Caco-2 (cell line): ENCODE data around the gene GNA14. TPM values are rescaled to one million over a fixed set of nuclear protein-coding genes. Genes with fewer than 3 reads are reported as not detected.
"Not testable (repeated sequence)": the region's sequence is repeated elsewhere in the genome, so short reads cannot be mapped to it uniquely, and the experiment has no call there.

ENCODE experiments used
- Bru-seq: library from RNA; stranded (reverse); fragments of 400-500 nt; gene quantifications from one replicate; lab custom pipeline; 2021; lab: Mats Ljungman, UMichigan
- BruChase-seq, 2 experiments: library from RNA; stranded (reverse); fragments of 400-500 nt; gene quantifications; one replicate each; lab custom pipeline; 2021; lab: Mats Ljungman, UMichigan
- BruUV-seq: library from RNA; stranded (reverse); fragments of 400-500 nt; replicated peaks from 2 replicates; lab custom pipeline; 2021; lab: Mats Ljungman, UMichigan
- CTCF ChIA-PET: fragments of 300-600 bp; sonication (Branson Sonifier 250); formaldehyde crosslinking; loops from one replicate; lab custom pipeline; 2022; ENCODE audit warnings: antibody characterized with exemption; lab: Charles Lee
- POLR2A ChIA-PET: fragments of 300-600 bp; sonication (Branson Sonifier 250); formaldehyde crosslinking; loops from one replicate; lab custom pipeline; 2022; ENCODE audit warnings: antibody characterized with exemption; lab: Charles Lee
- DNase-seq, 2 experiments: peaks; one replicate each; pipeline versions ENCODE4 v3.0.0 to v3.0.0-alpha.2; 2020 to 2022
- H3K27me3 ChIP-seq: replicated peaks from 2 replicates; pipeline ENCODE4 v1.6.0; 2011; ENCODE audit warnings: low read length; ENCODE audit not compliant: control insufficient read depth, insufficient read depth
- H3K36me3 ChIP-seq: 2 replicates; pipeline ENCODE4 v1.5.1; 2011; ENCODE audit warnings: low read length; ENCODE audit not compliant: control insufficient read depth, insufficient read depth
- H3K4me1 ChIP-seq: fragments of 250-450 bp; sonication (Bioruptor Pico); 2 replicates; pipeline ENCODE4 v1.5.1; 2020; ENCODE audit warnings: mild to moderate bottlenecking
- H3K4me3 ChIP-seq: 2 replicates; pipeline ENCODE4 v1.5.1; 2011; ENCODE audit warnings: low read depth, mild to moderate bottlenecking, control low read depth, low read length
- H3K9me3 ChIP-seq: fragments of 250-450 bp; sonication (Bioruptor Pico); 2 replicates; pipeline ENCODE4 v1.5.1; 2020; ENCODE audit warnings: mild to moderate bottlenecking, moderate library complexity
- H3K27ac Mint-ChIP-seq: one replicate; pipeline ENCODE4 v1.8.0; 2022; ENCODE audit warnings: mixed read lengths; ENCODE audit not compliant: unreplicated experiment
- H3K27me3 Mint-ChIP-seq: one replicate; pipeline ENCODE4 v1.8.0; 2022; ENCODE audit warnings: mixed read lengths; ENCODE audit not compliant: insufficient read depth, unreplicated experiment
- H3K36me3 Mint-ChIP-seq: one replicate; pipeline ENCODE4 v1.8.0; 2022; ENCODE audit warnings: mild to moderate bottlenecking, mixed read lengths; ENCODE audit not compliant: insufficient read depth, unreplicated experiment
- H3K4me1 Mint-ChIP-seq: one replicate; pipeline ENCODE4 v1.8.0; 2022; ENCODE audit warnings: low read depth, mixed read lengths; ENCODE audit not compliant: unreplicated experiment
- H3K4me3 Mint-ChIP-seq: one replicate; pipeline ENCODE4 v1.8.0; 2022; ENCODE audit warnings: mild to moderate bottlenecking, moderate library complexity, mixed read lengths; ENCODE audit not compliant: unreplicated experiment
- H3K9me3 Mint-ChIP-seq: one replicate; pipeline ENCODE4 v1.8.0; 2022; ENCODE audit warnings: mixed read lengths; ENCODE audit not compliant: unreplicated experiment
- intact Hi-C: fragments of 100-400 bp; cut with micrococcal nuclease; formaldehyde crosslinking; loops from one replicate; pipeline ENCODE4 v1.10.0; 2022; ENCODE audit not compliant: unreplicated experiment
- long read RNA-seq: library from polyadenylated mRNA; stranded (forward); transcript quantifications from one replicate; pipeline ENCODE4 v2.0.0, GENCODE V29; 2022
- total RNA-seq: library from RNA; stranded (reverse); gene quantifications from 2 replicates; pipeline ENCODE4 v1.2.3, GENCODE V29; 2022
- TF ChIP-seq, protein P1 (sequence below), 2 experiments: fragments of 200-600 bp in 1 of 2; IDR thresholded peaks; 1 replicate in 1 of 2; 2 replicates in 1 of 2; pipeline versions ENCODE4 v1.5.1 to v1.8.0; 2011 to 2022; ENCODE audit warnings: antibody characterized with exemption in 1 of 2, control low read depth in 1 of 2, inconsistent platforms in 1 of 2, low read depth in 1 of 2, low read length in 1 of 2, mild to moderate bottlenecking in 1 of 2, moderate library complexity in 1 of 2; ENCODE audit not compliant: insufficient read depth in 1 of 2, severe bottlenecking in 1 of 2, unreplicated experiment in 1 of 2

GNA14 gene
- not detected in 2 replicates for total RNA-seq
- Bru-seq, nascent RNA = percentile 14 among the genes with signal in this experiment
- percentile 9 among the genes with signal in this experiment for BruChase-seq, experiment 1, labeled RNA remaining after a 2-hour chase
- percentile 8 among the genes with signal in this experiment for BruChase-seq, experiment 2, labeled RNA remaining after a 6-hour chase
- long read RNA-seq = 0 reads

DNA sequence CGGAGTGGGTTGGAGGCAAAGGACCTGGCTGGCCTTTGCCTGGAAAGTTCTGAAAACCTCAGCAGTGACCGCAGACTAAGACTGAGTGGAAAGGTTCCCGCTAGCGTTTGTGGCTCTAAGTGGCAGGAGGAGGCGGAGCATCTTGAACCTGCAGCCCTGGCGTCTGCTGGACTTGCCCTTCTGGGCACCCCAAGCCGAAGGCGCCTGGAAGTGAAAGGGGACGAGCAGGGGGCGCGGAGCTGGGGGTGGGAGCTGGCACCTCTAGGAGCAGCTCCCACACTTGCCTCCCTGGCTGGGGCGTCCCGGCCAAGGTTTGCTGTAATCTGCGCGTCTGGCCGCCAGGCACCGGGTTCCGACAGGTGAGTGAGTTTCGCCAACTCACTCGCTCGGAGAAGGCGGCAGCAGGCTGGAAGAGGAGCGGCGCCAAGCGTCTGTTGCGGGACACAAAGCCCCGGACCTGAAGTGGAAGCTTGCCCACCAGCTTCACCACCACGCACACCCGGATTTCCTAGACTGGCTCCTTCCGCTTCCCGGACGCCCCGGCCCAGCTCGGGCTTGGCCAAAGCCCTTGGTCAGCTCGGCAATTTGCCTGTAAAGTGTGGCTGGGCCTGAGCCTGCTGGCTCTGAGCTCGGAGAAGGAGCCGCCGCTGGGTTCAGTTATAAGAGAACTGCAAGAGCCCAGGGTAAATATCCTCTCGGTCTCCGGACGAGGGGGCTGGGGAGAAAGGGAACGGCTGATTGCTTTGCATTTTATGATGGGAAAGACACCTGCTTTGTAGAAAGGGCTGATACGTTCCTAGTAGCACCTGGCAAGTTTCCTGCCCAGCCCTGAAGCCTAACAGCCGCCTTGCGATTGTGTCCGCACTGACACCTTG is at the start of gene GNA14:
Gene GNA14 (minus strand): TSS at position 89 of the 875 bp plus-strand sequence. CDS start 529 bp downstream, outside the sequence.
- Mint-ChIP-seq H3K36me3 (no peaks in the 10 kb centered on the region), H3K27ac (no peak within 1 kb of the TSS), H3K9me3 (no peaks in the 10 kb centered on the region), H3K4me3 (peak within 1 kb of the TSS; percentile 43), H3K27me3 (no peaks in the 10 kb centered on the region), H3K4me1 (no peaks in the 10 kb centered on the region)
- Histone ChIP-seq H3K9me3 (no peaks in the 10 kb centered on the region), H3K4me3 (peak within 1 kb of the TSS; percentile 19), H3K36me3 (no peaks in the 10 kb centered on the region), H3K4me1 (no peaks in the 10 kb centered on the region), H3K27me3 (no peaks in the 10 kb centered on the region)
- ChIA-PET CTCF (no interaction called here), POLR2A (no interaction called here)
- TF ChIP-seq, protein P1, sequence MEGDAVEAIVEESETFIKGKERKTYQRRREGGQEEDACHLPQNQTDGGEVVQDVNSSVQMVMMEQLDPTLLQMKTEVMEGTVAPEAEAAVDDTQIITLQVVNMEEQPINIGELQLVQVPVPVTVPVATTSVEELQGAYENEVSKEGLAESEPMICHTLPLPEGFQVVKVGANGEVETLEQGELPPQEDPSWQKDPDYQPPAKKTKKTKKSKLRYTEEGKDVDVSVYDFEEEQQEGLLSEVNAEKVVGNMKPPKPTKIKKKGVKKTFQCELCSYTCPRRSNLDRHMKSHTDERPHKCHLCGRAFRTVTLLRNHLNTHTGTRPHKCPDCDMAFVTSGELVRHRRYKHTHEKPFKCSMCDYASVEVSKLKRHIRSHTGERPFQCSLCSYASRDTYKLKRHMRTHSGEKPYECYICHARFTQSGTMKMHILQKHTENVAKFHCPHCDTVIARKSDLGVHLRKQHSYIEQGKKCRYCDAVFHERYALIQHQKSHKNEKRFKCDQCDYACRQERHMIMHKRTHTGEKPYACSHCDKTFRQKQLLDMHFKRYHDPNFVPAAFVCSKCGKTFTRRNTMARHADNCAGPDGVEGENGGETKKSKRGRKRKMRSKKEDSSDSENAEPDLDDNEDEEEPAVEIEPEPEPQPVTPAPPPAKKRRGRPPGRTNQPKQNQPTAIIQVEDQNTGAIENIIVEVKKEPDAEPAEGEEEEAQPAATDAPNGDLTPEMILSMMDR (IDR thresholded peaks at IDR 0.05; ENCODE audit: insufficient read depth in 1 of 2, low read depth in 1 of 2, low read length in 1 of 2, severe bottlenecking in 1 of 2, unreplicated experiment in 1 of 2) = no peak
- intact Hi-C loops = loop anchor here (10.0 kb wide), 1 partner anchor 194 kb away; no protein-coding TSS in a partner anchor
- DNase-seq = peak; percentile 14 to 29
- BruUV-seq = no TSS peak

GRCh38 chr9:77697238-77697984 is 49.3 kb upstream of the GNA14 start:
- Histone ChIP-seq H3K27me3 (no peaks in the 10 kb centered on the region), H3K36me3 (no peaks in the 10 kb centered on the region), H3K9me3 (no peaks in the 10 kb centered on the region), H3K4me3 (no peak overlapping the region), H3K4me1 (no peaks in the 10 kb centered on the region)
- intact Hi-C loops = no loop called here
- POLR2A ChIA-PET = no interaction called here
- Mint-ChIP-seq H3K27ac (no peak overlapping the region), H3K36me3 (no peaks in the 10 kb centered on the region), H3K4me1 (no peaks in the 10 kb centered on the region), H3K27me3 (peaks cover 3% of the 10 kb centered on the region), H3K4me3 (no peak overlapping the region), H3K9me3 (peaks cover 8% of the 10 kb centered on the region)
- no TSS peak for BruUV-seq
- CTCF ChIA-PET = no interaction called here
- TF ChIP-seq, protein P1 (IDR thresholded peaks at IDR 0.05; ENCODE audit: insufficient read depth in 1 of 2, low read depth in 1 of 2, low read length in 1 of 2, severe bottlenecking in 1 of 2, unreplicated experiment in 1 of 2) = no peak
- no peak for DNase-seq

DNA sequence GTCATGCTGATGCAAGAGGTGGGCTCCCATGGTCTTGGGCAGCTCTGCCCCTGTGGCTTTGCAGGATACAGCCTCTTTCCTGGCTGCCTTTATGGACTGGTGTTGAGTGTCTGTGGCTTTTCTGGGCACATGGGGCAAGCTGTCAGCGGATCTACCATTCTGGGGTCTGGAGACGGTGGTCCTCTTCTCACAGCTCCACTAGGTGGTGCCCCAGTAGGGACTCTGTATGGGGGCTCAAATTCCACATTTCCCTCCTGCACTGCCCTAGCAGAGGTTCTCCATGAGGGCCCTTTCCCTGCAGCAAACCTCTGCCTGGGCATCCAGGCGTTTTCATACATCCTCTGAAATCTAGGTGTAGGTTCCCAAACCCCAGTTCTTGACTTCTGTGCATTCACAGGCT is 42.6 kb upstream of the GNA14 start:
- H3K4me1 ChIP-seq, CTCF ChIA-PET, H3K27me3 Mint-ChIP-seq, POLR2A ChIA-PET, H3K27me3 ChIP-seq, H3K4me1 Mint-ChIP-seq, H3K9me3 Mint-ChIP-seq, H3K4me3 ChIP-seq, H3K36me3 Mint-ChIP-seq, H3K27ac Mint-ChIP-seq, H3K36me3 ChIP-seq, DNase-seq, H3K9me3 ChIP-seq, BruUV-seq, intact Hi-C loops, H3K4me3 Mint-ChIP-seq: not testable (repeated sequence)

GRCh38 chr9:77690119-77690518 is 42.0 kb upstream of the GNA14 start:
- BruUV-seq, CTCF ChIA-PET, H3K36me3 ChIP-seq, H3K9me3 Mint-ChIP-seq, intact Hi-C loops, H3K4me3 Mint-ChIP-seq, H3K27me3 ChIP-seq, H3K4me1 Mint-ChIP-seq, H3K4me3 ChIP-seq, H3K27me3 Mint-ChIP-seq, H3K4me1 ChIP-seq, DNase-seq, H3K27ac Mint-ChIP-seq, H3K36me3 Mint-ChIP-seq, POLR2A ChIA-PET, H3K9me3 ChIP-seq: not testable (repeated sequence)

- DNase-seq, POLR2A ChIA-PET, H3K9me3 ChIP-seq, H3K4me1 ChIP-seq, H3K27me3 ChIP-seq, H3K27me3 Mint-ChIP-seq, H3K4me1 Mint-ChIP-seq, intact Hi-C loops, H3K27ac Mint-ChIP-seq, H3K36me3 Mint-ChIP-seq, H3K4me3 Mint-ChIP-seq, H3K36me3 ChIP-seq, CTCF ChIA-PET, H3K4me3 ChIP-seq, H3K9me3 Mint-ChIP-seq, BruUV-seq: not testable (repeated sequence)
These were observed 39.6 kb upstream of the GNA14 start for GRCh38 chr9:77687737-77688136.
